Osteocyte (in vitro differentiated cells): ENCODE measurements around the gene LHX3. TPM values are rescaled to one million over a fixed set of nuclear protein-coding genes. Genes with fewer than 3 reads are reported as not detected.

Experiments used
- DNase-seq: peaks from one replicate; pipeline ENCODE4 v3.0.0; 2021; ENCODE audit warnings: mixed read lengths; ENCODE audit not compliant: unreplicated experiment; ENCODE audit errors: extremely low spot score
- H3K27ac Mint-ChIP-seq: one replicate; pipeline ENCODE4 v1.8.0; 2021; ENCODE audit warnings: mild to moderate bottlenecking, mixed read lengths; ENCODE audit not compliant: unreplicated experiment
- H3K27me3 Mint-ChIP-seq: one replicate; pipeline ENCODE4 v1.8.0; 2021; ENCODE audit warnings: mixed read lengths; ENCODE audit not compliant: unreplicated experiment
- H3K36me3 Mint-ChIP-seq: one replicate; pipeline ENCODE4 v1.8.0; 2021; ENCODE audit warnings: mixed read lengths; ENCODE audit not compliant: unreplicated experiment
- H3K4me1 Mint-ChIP-seq: one replicate; pipeline ENCODE4 v1.8.0; 2021; ENCODE audit warnings: mixed read lengths; ENCODE audit not compliant: unreplicated experiment
- H3K4me3 Mint-ChIP-seq: one replicate; pipeline ENCODE4 v1.8.0; 2021; ENCODE audit warnings: mild to moderate bottlenecking, moderate library complexity, mixed read lengths; ENCODE audit not compliant: unreplicated experiment
- H3K9me3 Mint-ChIP-seq: one replicate; pipeline ENCODE4 v1.8.0; 2021; ENCODE audit warnings: mixed read lengths; ENCODE audit not compliant: unreplicated experiment
- CTCF ChIP-seq: fragments of 200-600 bp; sonication (generic); IDR thresholded peaks from 2 replicates; pipeline ENCODE4 v1.5.0; 2021; ENCODE audit warnings: antibody characterized with exemption, mild to moderate bottlenecking, moderate library complexity
- total RNA-seq: library from RNA; stranded (reverse); gene quantifications from 2 replicates; pipeline ENCODE4 v1.2.1, GENCODE V29; 2021

LHX3 gene
- total RNA-seq, 1 donor from 2014 or later: not detected

GRCh38 chr9:136202454-136203407, 2.2 kb downstream of the LHX3 start:
- no peak overlapping the region for H3K27ac Mint-ChIP-seq
- H3K4me3 Mint-ChIP-seq: no peak overlapping the region
- H3K4me1 Mint-ChIP-seq: no peaks in the 10 kb centered on the region
- no peaks in the 10 kb centered on the region for H3K9me3 Mint-ChIP-seq
- H3K27me3 Mint-ChIP-seq: peaks cover 18% of the 10 kb centered on the region
- peaks cover 4% of the 10 kb centered on the region for H3K36me3 Mint-ChIP-seq
- TF ChIP-seq CTCF: no peak
- DNase-seq: no peak

GRCh38 chr9:136201609-136202453, 3.1 kb downstream of the LHX3 start:
- no peaks in the 10 kb centered on the region for H3K36me3 Mint-ChIP-seq

GRCh38 chr9:136201174-136201573, 3.8 kb downstream of the LHX3 start:
- Mint-ChIP-seq H3K4me1 (no peaks in the 10 kb centered on the region), H3K27ac (no peak overlapping the region), H3K27me3 (peaks cover 28% of the 10 kb centered on the region), H3K9me3 (no peaks in the 10 kb centered on the region), H3K36me3 (no peaks in the 10 kb centered on the region), H3K4me3 (no peak overlapping the region)
- DNase-seq: no peak
- TF ChIP-seq CTCF: no peak

More at GRCh38 chr9:136201609-136202453, 3.1 kb downstream of the LHX3 start:
- Mint-ChIP-seq H3K4me1 (no peaks in the 10 kb centered on the region), H3K9me3 (no peaks in the 10 kb centered on the region), H3K4me3 (no peak overlapping the region), H3K27me3 (peaks cover 22% of the 10 kb centered on the region), H3K27ac (no peak overlapping the region)
- no peak for TF ChIP-seq CTCF
- DNase-seq: no peak

DNA sequence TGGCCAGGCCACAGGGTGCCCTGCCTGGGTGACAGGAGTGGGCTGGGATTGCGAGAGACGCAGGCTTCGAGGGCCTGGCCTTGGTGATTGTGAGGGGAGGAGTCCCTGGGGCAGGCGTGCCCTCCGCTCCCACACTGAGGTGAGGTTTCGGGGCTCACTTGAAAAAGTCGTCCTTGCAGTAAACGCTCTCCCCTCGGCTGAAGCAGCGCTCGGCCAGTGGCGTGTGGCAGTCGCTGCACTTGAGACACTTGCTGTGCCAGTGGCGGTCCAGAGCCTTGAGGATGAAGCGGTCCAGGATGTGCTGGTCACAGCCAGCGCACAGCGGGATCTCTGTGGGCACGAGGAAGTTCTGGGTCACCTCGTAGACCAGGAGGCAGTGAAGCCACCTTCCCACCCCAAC, 4.5 kb downstream of the LHX3 start:
- Mint-ChIP-seq H3K27ac (no peak overlapping the region), H3K4me1 (no peaks in the 10 kb centered on the region), H3K36me3 (no peaks in the 10 kb centered on the region), H3K9me3 (no peaks in the 10 kb centered on the region), H3K4me3 (no peak overlapping the region), H3K27me3 (peaks cover 33% of the 10 kb centered on the region)
- DNase-seq: no peak
- TF ChIP-seq CTCF: no peak
